Measurements from ENCODE around the gene LSM5. TPM values are rescaled to one million over a fixed set of nuclear protein-coding genes. Genes with fewer than 3 reads are reported as not detected.

The LSM5 gene
- total and polyA plus RNA-seq, 9 of the 15 experiments (the other 6 are each of a cell fraction or from before 2014, with no cell fraction given) = 36.3 to 620 (median 186) TPM

DNA sequence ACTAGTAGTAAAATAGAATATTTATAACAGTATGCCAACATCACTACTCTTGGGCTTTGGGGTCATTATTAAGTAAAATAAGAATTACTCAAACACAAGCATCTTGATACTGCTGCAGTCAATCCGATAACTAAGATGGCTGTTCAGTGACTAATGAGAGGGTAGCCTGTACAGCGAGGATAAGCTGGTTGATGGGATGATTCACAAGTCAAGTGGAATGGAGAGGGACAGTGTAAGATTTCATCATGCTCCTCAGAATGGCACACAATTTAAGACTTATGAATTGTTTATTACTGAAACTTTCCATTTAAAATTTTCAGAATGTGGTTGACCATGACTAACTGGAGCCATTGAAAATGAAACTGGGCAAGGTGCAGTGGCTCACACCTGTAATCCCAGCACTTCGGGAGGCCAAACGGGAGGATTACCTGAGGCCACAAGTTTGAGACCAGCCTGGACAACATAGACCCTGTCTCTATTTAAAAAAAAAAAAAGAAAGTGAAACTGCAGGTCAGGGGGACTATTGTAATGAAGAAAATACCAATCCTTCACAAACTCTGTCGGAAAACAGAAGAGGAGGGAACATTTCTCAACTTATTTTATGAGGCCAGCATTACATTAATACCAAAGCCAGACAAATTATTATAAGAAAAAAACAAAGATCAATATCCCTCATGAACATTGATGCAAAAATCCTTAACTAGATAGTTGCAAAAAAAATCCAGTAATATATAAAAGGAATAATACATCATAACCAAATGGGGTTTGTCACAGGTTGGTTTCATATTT, 16.3 kb upstream of the LSM5 start:
- intact Hi-C loops (cut with micrococcal nuclease) = no loop called here
- Histone ChIP-seq H3K79me2 (ENCODE audit: control insufficient read depth, insufficient read depth, low read length) (peaks cover 92% of the 10 kb centered on the region), H3K4me3 (no peak overlapping the region), H3K27ac (ENCODE audit: extremely low read depth, low read depth, low read length) (peak overlapping the region; percentile 95), H3K4me2 (ENCODE audit: insufficient read depth, low read length) (peak overlapping the region; percentile 71), H3K9me1 (ENCODE audit: control insufficient read depth, insufficient read depth, low read length) (no peaks in the 10 kb centered on the region), H3K9ac (ENCODE audit: insufficient read depth in 1 of 2, low read depth in 2 of 2, low read length in 2 of 2) (peak overlapping the region; percentile 38 to 85; a peak in 3 of 4 replicates), H2AFZ (ENCODE audit: low read depth, low read length) (peak overlapping the region; percentile 64), H3K9me3 (replicated peaks; ENCODE audit: control insufficient read depth, insufficient read depth, low read depth, low read length) (no peaks in the 10 kb centered on the region), H3K27me3 (ENCODE audit: control insufficient read depth in 2 of 2, insufficient read depth in 2 of 2, low read length in 2 of 2) (no peaks in the 10 kb centered on the region), H3K36me3 (ENCODE audit: control insufficient read depth, insufficient read depth, low read length) (peaks cover 21% of the 10 kb centered on the region; the same call in 2 of the 3 replicates), H4K20me1 (replicated peaks; ENCODE audit: control insufficient read depth, insufficient read depth, low read length) (no peaks in the 10 kb centered on the region), H3K4me1 (replicated peaks in 1 of 2; ENCODE audit: control insufficient read depth in 2 of 2, insufficient read depth in 2 of 2, low read length in 2 of 2) (peaks cover 7 to 34% of the 10 kb centered on the region in 2 experiments; a peak in 4 of 5 replicates)
- in situ Hi-C loops (cut with MboI) = no loop called here
- CTCF ChIA-PET (ENCODE audit: low intra/inter-chr PET ratio) = no interaction called here
- peak; percentile 95 for ATAC-seq
- peak; percentile 69 to 90 (median 75) for DNase-seq (ENCODE audit: extremely low read depth in 1 of 4, low spot score in 3 of 4)
- POLR2A ChIA-PET = interaction anchor here (1.0 to 3.8 kb wide), 2 partner anchors 10 to 25 kb away, joined by 4 to 23 read pairs; partner anchors contain the start of gene AVL9
- WGBS (ENCODE audit: insufficient coverage, low coverage, missing lambda C conversion rate) = 6% methylated on average over 5 of the region's 5 CpGs
- FAIRE-seq = peak; percentile 87
- BruUV-seq (replicated peaks) = TSS peak; percentile 3
- TF ChIP-seq ARID4B (CRISPR knock-in tag; IDR thresholded peaks at IDR 0.05) (no peak), TCFL5 (CRISPR knock-in tag; conservative IDR thresholded peaks at IDR 0.05) (0 out of 2 replicates have a peak, but pooled peaks have one; percentile 12), MLLT1 (IDR thresholded peaks at IDR 0.05) (no peak), ARID1B (IDR thresholded peaks at IDR 0.05) (peak; percentile 98), CREB3 (tag; conservative IDR thresholded peaks at IDR 0.05; ENCODE audit: low read depth) (peak; percentile 63; the same call in 1 of the 2 replicates), ZNF444 (CRISPR knock-in tag; IDR thresholded peaks at IDR 0.05) (no peak), CTBP1 (IDR thresholded peaks at IDR 0.05; ENCODE audit: borderline replicate concordance) (peak; percentile 41; the same call in 1 of the 2 replicates), GTF2A2 (tag; IDR thresholded peaks at IDR 0.05) (no peak), ZNF707 (CRISPR knock-in tag; conservative IDR thresholded peaks at IDR 0.05) (no peak), ATF1 (CRISPR knock-in tag; IDR thresholded peaks at IDR 0.05) (no peak), ATF1 (tag; IDR thresholded peaks at IDR 0.05) (peak; percentile 32; the same call in 1 of the 2 replicates), ARNT (IDR thresholded peaks at IDR 0.05) (peak; percentile 71 to 83; a peak in 3 of 4 replicates), ZNF583 (CRISPR knock-in tag; IDR thresholded peaks at IDR 0.05) (0 out of 2 replicates have a peak, but pooled peaks have one; percentile 39)

Measured in K562 (cell line).